Measurements from ENCODE around the gene HCFC1.
"Not testable (repeated sequence)": the region's sequence is repeated elsewhere in the genome, so short reads cannot be mapped to it uniquely, and the experiment has no call there.

Gene HCFC1

DNA sequence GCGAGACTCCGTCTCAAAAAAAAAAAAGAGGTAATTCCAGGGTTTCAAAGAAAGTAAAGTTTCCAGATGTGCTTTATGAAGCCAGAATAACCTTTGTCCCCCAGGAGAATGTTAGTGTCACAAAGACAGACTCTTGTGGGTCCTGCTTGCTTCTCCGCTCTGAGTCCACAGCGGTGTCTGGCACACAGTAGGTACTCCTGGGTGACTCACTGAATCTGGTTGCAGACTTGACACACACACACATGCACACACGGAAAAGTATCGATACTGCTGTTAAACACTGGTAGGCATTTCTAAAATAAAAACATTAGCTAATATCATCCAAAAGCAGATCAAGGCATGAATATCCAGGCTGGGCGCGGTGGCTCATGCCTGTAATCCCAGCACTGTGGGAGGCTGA lies 23.9 kb upstream of the HCFC1 start:
- H3K4me3 ChIP-seq (ENCODE audit: low read depth, low read length), result no peak overlapping the region
- TF ChIP-seq CTCF (IDR thresholded peaks at IDR 0.05; ENCODE audit: insufficient read depth, low read length, missing control alignments), result no peak
- ChIA-PET CTCF (interaction anchor here (1.7 kb wide), 1 partner anchor 17 kb away, joined by 4 read pairs; no protein-coding TSS in a partner anchor), POLR2A (no interaction called here)
- DNase-seq (ENCODE audit: low read depth, low spot score), result no peak

DNA sequence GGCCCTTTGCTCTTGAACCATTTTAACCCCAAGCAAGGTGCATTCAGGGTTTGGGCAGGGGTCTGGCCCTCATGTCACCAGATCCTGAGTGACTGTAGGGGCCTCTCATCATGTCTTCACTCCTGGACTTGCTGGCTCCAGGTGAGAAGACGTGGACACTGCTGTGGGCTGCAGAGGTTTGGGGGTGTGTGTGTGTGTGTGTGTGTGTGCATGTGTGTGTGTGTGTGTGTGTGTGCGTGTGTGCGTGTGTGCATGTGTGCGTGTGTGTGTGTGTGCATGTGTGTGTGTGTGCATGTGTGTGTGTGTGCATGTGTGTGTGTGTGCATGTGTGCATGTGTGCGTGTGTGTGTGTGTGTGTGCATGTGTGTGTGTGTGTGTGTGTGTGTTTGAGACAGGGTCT lies 22.8 kb upstream of the HCFC1 start:
- H3K4me3 ChIP-seq (ENCODE audit: low read depth, low read length); POLR2A ChIA-PET; CTCF ChIA-PET; DNase-seq (ENCODE audit: low read depth, low spot score): not testable (repeated sequence)

DNA sequence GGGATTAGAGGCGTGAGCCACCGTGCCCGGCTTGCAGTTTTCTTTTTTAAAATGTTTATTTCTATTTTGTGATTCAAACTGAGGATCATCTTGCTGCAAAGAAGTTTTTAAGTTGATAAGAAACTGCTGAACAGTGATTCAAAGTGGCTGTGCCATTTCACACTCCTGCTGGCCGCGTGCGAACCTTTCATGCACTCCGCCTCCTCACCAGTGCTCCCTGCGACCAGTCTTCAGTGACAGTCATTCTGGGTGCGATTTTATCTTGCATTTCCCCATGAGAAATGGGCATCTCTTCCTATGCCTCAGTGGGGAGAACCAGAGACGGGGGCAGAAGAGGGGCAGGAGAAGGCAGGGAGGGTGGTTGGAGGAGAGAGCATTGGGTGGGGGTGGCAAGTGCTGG lies 22.4 kb upstream of the HCFC1 start:
- no peak overlapping the region for H3K4me3 ChIP-seq (ENCODE audit: low read depth, low read length)
- no peak for TF ChIP-seq CTCF (IDR thresholded peaks at IDR 0.05; ENCODE audit: insufficient read depth, low read length, missing control alignments)
- CTCF ChIA-PET, result no interaction called here
- DNase-seq (ENCODE audit: low read depth, low spot score), result no peak
- POLR2A ChIA-PET, result no interaction called here

GRCh38 chrX:153993079-153993478 lies 21.5 kb upstream of the HCFC1 start:
- ChIA-PET CTCF (no interaction called here), POLR2A (no interaction called here)
- DNase-seq (ENCODE audit: low read depth, low spot score), result no peak
- H3K4me3 ChIP-seq (ENCODE audit: low read depth, low read length), result no peak overlapping the region
- no peak for TF ChIP-seq CTCF (IDR thresholded peaks at IDR 0.05; ENCODE audit: insufficient read depth, low read length, missing control alignments)

DNA sequence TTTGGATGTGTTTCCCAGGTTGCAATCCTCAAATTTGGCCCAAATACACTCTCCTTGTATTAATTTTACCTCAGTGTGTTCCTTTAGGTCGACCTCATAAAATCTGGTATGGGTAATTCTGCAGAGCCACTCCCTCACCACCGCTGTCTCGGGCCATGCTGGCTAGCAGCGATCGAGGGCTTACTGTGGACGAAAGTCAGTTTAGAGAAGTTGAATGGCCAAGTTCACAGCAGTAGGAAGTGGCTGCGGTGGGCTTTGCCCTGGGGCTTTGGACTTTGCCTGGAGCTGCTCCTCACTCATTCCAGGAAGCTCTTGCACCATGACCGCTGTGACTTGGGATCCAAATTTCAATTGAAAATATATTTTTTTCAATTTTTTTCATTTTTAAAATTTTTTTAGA lies 20.6 kb upstream of the HCFC1 start:
- POLR2A ChIA-PET, result no interaction called here
- DNase-seq (ENCODE audit: low read depth, low spot score), result no peak
- no peak for TF ChIP-seq CTCF (IDR thresholded peaks at IDR 0.05; ENCODE audit: insufficient read depth, low read length, missing control alignments)
- CTCF ChIA-PET, result interaction anchor here (1.1 kb wide), 1 partner anchor 22 kb away, joined by 3 read pairs; no protein-coding TSS in a partner anchor
- no peak overlapping the region for H3K4me3 ChIP-seq (ENCODE audit: low read depth, low read length)

GRCh38 chrX:153991013-153991580 lies 19.5 kb upstream of the HCFC1 start:
- H3K4me3 ChIP-seq (ENCODE audit: low read depth, low read length), result no peak overlapping the region
- no peak for DNase-seq (ENCODE audit: low read depth, low spot score)
- no peak for TF ChIP-seq CTCF (IDR thresholded peaks at IDR 0.05; ENCODE audit: insufficient read depth, low read length, missing control alignments)
- POLR2A ChIA-PET, result no interaction called here
- CTCF ChIA-PET, result no interaction called here

- ChIA-PET CTCF (interaction anchor here (1.0 kb wide), 1 partner anchor 43 kb away, joined by 3 read pairs; no protein-coding TSS in a partner anchor), POLR2A (no interaction called here)
- H3K4me3 ChIP-seq (ENCODE audit: low read depth, low read length), result no peak overlapping the region
- no peak for TF ChIP-seq CTCF (IDR thresholded peaks at IDR 0.05; ENCODE audit: insufficient read depth, low read length, missing control alignments)
- no peak for DNase-seq (ENCODE audit: low read depth, low spot score)
Observed at GRCh38 chrX:153989973-153990655, 18.5 kb upstream of the HCFC1 start.
